ENCODE data around the gene LEMD2. TPM values are rescaled to one million over a fixed set of nuclear protein-coding genes. Genes with fewer than 3 reads are reported as not detected.

The LEMD2 gene
- total RNA-seq, 1 experiment from 2014 or later, result 42.1 TPM

DNA sequence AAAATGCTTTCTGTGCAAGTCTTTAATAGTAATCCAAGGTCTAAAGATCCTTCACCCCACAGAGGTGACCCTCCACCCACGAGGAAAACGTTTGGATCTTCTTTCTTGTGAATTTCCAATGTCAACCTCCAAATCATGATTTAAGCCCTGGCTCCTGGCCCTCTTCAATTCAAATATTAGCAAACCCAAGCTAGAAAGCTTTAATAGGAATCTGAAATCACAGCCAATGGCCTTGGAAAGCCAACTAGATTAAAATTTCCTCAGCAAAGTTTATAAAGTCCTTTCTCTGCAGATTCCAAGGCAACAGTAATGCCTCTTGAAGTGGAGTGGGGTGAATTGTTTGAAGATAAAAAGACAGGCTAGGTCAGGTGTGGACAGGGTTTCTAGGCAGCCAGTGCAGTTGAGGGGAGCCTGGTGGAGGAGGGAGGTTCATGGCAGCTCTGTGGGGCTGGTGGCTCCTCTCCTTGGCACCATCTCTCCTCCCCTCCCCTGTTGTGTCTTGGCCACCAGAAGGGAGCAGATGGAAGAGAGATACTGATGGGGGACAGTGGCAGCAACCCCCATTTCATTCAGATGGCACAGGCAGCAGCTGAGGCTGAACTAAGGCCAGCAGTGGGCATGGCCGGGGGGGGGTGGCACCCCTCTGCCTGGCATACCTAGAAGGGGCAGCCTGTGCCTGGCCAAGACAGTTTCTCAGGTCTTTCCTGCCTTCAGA is 65.4 kb downstream of the LEMD2 start:
- no peak for DNase-seq (ENCODE audit: low spot score)

DNA sequence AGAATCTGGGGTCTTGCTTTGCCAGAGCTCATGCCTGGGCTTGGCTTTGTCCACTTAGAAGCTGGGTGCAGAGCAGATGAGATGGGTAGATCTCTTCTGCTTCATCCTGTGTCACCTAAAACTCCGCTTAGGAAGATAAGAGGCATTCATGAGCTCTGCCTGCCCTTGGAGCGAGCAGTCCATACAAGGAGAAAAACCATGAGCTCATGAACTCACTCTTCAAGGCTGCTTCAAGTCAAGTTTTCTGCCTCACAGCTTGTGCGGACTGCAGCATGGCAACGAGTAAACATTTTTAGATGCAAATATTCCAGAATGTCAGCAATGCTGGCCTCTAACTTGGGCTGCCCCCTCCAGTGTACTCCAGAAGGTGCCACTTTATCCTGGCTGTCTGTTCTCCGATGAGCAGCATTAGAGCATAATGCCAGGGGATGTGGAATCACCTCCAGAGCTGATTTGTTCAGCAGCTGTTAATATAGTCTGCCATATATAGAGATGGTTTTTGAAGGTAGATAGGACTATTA is 66.8 kb downstream of the LEMD2 start:
- DNase-seq (ENCODE audit: low spot score), result no peak

DNA sequence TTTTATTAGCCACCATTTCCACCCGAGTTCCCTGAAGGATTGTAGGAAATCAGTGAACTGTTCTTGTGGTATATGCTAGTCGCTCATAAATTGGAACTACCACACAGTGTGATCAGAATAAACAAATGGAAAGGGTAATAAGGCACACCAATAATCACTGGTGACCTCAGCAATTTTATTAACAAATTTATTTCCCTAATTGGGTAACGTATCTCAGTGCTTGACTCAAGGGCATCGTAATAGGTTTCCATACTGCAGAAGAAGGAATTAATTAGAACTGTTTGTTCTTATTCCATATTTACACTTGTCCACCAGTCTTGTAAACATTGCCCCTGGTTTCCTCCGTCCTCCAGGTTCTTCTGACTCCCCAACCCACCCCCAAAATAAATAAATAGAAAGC is 67.4 kb downstream of the LEMD2 start:
- no peak for DNase-seq (ENCODE audit: low spot score)

Other genes with a start within 250 kb of the LEMD2 start
- gene BAK1, start 208.9 kb downstream of the LEMD2 start, total RNA-seq (2014; rRNA removed; shearing (Covaris generic)), result 19.7 and 27.8 TPM in 2 replicates
- gene ITPR3, start 167.8 kb downstream of the LEMD2 start, total RNA-seq (2014; rRNA removed; shearing (Covaris generic)), result 92.2 and 110 TPM in 2 replicates
- gene UQCC2, start 77.4 kb downstream of the LEMD2 start, total RNA-seq (2014; rRNA removed; shearing (Covaris generic)), result 43.4 and 49.0 TPM in 2 replicates
- not detected in 2 replicates for gene IP6K3, start 42.2 kb downstream of the LEMD2 start, total RNA-seq (2014; rRNA removed; shearing (Covaris generic))
- not detected in 2 replicates for gene MLN, start 14.9 kb upstream of the LEMD2 start, total RNA-seq (2014; rRNA removed; shearing (Covaris generic))